OCI-LY7 (cell line): ENCODE results near the gene BAHD1. TPM values are rescaled to one million over a fixed set of nuclear protein-coding genes. Genes with fewer than 3 reads are reported as not detected.

Source experiments
- BruUV-seq: library from RNA; stranded (reverse); fragments of 400-500 nt; replicated peaks from 2 replicates; lab custom pipeline; 2021; lab: Mats Ljungman, UMichigan
- CTCF ChIA-PET: fragments of 300-600 bp; sonication (Branson Sonifier 250); formaldehyde crosslinking; loops from one replicate; lab custom pipeline; 2022; ENCODE audit warnings: antibody characterized with exemption; ENCODE audit not compliant: unreplicated experiment; lab: Charles Lee
- POLR2A ChIA-PET: fragments of 300-600 bp; sonication (Branson Sonifier 250); formaldehyde crosslinking; loops from one replicate; lab custom pipeline; 2022; ENCODE audit warnings: antibody characterized with exemption; lab: Charles Lee
- DNase-seq: peaks from one replicate; pipeline ENCODE4 v3.0.0-alpha.2; 2015; ENCODE audit warnings: low spot score
- H2AFZ ChIP-seq: fragments of 200-600 bp; sonication (generic), shearing (Covaris generic); 2 replicates; pipeline ENCODE4 v1.6.1; 2014; ENCODE audit warnings: mild to moderate bottlenecking, antibody characterized with exemption, low read length, moderate library complexity
- H3K27ac ChIP-seq: fragments of 200-600 bp; sonication (generic); 2 replicates; pipeline ENCODE4 v1.5.1; 2014; ENCODE audit warnings: mixed run types, low read depth, mild to moderate bottlenecking, moderate library complexity, low read length, inconsistent platforms; ENCODE audit not compliant: poor library complexity, severe bottlenecking
- H3K36me3 ChIP-seq: fragments of 200-600 bp; sonication (generic); 2 replicates; pipeline ENCODE4 v1.6.1; 2014; ENCODE audit warnings: mild to moderate bottlenecking, antibody characterized with exemption, low read length, moderate library complexity, mixed read lengths; ENCODE audit not compliant: insufficient read depth
- H3K4me1 ChIP-seq: fragments of 200-600 bp; sonication (generic); 2 replicates; pipeline ENCODE4 v1.5.1; 2014; ENCODE audit warnings: mild to moderate bottlenecking, low read length; ENCODE audit not compliant: insufficient read depth, poor library complexity, severe bottlenecking
- H3K4me2 ChIP-seq: fragments of 200-600 bp; sonication (generic); 2 replicates; pipeline ENCODE4 v1.6.1; 2014; ENCODE audit warnings: mild to moderate bottlenecking, low read length
- H3K4me3 ChIP-seq: fragments of 200-600 bp; sonication (generic); 2 replicates; pipeline ENCODE4 v1.5.1; 2014; ENCODE audit warnings: mild to moderate bottlenecking, low read depth, low read length; ENCODE audit not compliant: poor library complexity, severe bottlenecking
- H3K79me2 ChIP-seq: fragments of 200-600 bp; sonication (generic); 2 replicates; pipeline ENCODE4 v1.6.1; 2016; ENCODE audit warnings: low read depth, mild to moderate bottlenecking, low read length, moderate library complexity, mixed read lengths; ENCODE audit not compliant: insufficient read depth
- H3K9me2 ChIP-seq: fragments of 200-600 bp; sonication (generic); 2 replicates; pipeline ENCODE4 v1.6.1; 2016; ENCODE audit warnings: mild to moderate bottlenecking, low read length, mixed read lengths; ENCODE audit not compliant: insufficient read depth
- H3K9me3 ChIP-seq: fragments of 200-600 bp; sonication (generic); 2 replicates; pipeline ENCODE4 v1.6.1; 2014; ENCODE audit warnings: mild to moderate bottlenecking, mixed run types, low read length, mixed read lengths
- H4K20me1 ChIP-seq: fragments of 200-600 bp; sonication (generic); 2 replicates; pipeline ENCODE4 v1.6.1; 2014; ENCODE audit warnings: mild to moderate bottlenecking, antibody characterized with exemption, low read length, moderate library complexity, mixed read lengths; ENCODE audit not compliant: insufficient read depth
- EZH2phosphoT487 ChIP-seq: fragments of 200-600 bp; sonication (generic); IDR thresholded peaks from 2 replicates; pipeline ENCODE4 v1.6.1; 2018; ENCODE audit warnings: low read depth, borderline replicate concordance, mild to moderate bottlenecking, mixed run types, antibody characterized with exemption, low read length, moderate library complexity, mixed read lengths
- intact Hi-C: fragments of 100-400 bp; cut with micrococcal nuclease; formaldehyde crosslinking; loops from one replicate; pipeline ENCODE4 v1.10.0; 2022; ENCODE audit not compliant: unreplicated experiment
- total RNA-seq, 2 experiments: library from RNA; depleted of rRNA in 1 of 2; stranded (reverse); fragments of >200 nt in 1 of 2; shearing (Covaris generic) in 1 of 2; gene quantifications; 2 replicates each; pipeline ENCODE4 v1.2.3, GENCODE V29; 2014 to 2022
- TF ChIP-seq, protein P1 (sequence below): fragments of 200-600 bp; sonication (generic); conservative IDR thresholded peaks from 2 replicates; pipeline ENCODE4 v1.5.1; 2014; ENCODE audit warnings: mild to moderate bottlenecking, antibody characterized with exemption, low read length, moderate library complexity, mixed read lengths

Gene BAHD1
- total RNA-seq, 2 experiments from 2014 or later = 15.0 to 22.3 TPM

DNA sequence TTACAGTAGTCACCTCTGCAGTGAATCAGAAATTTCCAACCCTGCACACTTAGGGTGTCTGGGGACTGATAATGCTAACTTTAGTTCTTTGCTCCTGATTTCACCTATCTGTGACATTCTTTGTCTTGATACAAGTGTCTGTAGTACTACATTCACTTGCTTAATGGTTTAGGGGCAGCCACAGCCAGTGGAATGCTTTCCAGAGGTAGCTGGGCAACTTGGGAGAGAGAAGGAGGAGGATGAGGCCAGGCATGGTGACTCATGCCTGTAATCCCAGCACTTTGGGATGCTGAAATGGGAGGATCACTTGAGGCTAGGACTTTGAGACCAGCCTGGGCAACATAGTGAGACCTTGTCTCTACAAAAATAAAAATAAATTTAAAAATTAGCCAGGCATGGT, 8.5 kb downstream of the BAHD1 start:
- Histone ChIP-seq H3K4me1 (peaks cover 13% of the 10 kb centered on the region), H3K36me3 (no peaks in the 10 kb centered on the region), H2AFZ (no peak overlapping the region), H4K20me1 (peaks cover 11% of the 10 kb centered on the region; the same call in 1 of the 2 replicates), H3K9me2 (no peaks in the 10 kb centered on the region), H3K4me3 (no peak overlapping the region), H3K9me3 (no peaks in the 10 kb centered on the region), H3K27ac (no peak overlapping the region), H3K4me2 (no peak overlapping the region), H3K79me2 (peaks cover 5% of the 10 kb centered on the region; the same call in 1 of the 2 replicates)
- ChIA-PET CTCF (no interaction called here), POLR2A (interaction anchor here (0.6 kb wide), 1 partner anchor 10 kb away, joined by 3 read pairs; no protein-coding TSS in a partner anchor)
- BruUV-seq = no TSS peak
- intact Hi-C loops = no loop called here
- TF ChIP-seq, protein P1, sequence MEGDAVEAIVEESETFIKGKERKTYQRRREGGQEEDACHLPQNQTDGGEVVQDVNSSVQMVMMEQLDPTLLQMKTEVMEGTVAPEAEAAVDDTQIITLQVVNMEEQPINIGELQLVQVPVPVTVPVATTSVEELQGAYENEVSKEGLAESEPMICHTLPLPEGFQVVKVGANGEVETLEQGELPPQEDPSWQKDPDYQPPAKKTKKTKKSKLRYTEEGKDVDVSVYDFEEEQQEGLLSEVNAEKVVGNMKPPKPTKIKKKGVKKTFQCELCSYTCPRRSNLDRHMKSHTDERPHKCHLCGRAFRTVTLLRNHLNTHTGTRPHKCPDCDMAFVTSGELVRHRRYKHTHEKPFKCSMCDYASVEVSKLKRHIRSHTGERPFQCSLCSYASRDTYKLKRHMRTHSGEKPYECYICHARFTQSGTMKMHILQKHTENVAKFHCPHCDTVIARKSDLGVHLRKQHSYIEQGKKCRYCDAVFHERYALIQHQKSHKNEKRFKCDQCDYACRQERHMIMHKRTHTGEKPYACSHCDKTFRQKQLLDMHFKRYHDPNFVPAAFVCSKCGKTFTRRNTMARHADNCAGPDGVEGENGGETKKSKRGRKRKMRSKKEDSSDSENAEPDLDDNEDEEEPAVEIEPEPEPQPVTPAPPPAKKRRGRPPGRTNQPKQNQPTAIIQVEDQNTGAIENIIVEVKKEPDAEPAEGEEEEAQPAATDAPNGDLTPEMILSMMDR = no peak
- no peak for TF ChIP-seq EZH2phosphoT487
- no peak for DNase-seq

DNA sequence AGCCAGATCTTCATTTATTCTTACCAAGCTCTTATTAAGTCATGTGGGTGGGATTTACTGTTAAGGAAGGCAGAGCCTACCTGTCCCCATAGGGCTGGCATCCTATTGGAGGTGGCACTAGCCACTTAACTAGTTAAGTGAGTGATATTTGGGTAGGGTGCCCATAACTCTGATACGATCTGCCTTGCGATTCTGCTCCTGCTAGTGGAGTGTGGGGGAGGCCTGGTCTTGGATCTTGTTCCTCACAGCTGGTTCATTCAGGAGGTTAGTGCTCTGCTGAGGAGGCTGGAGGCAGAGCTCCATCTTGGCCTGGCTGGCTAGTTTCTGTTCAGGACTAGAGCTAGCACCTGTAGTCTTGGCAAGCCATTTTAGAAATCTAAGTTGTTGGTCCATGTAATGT, 9.3 kb downstream of the BAHD1 start:
- H4K20me1 ChIP-seq = peaks cover 9% of the 10 kb centered on the region; the same call in 1 of the 2 replicates
- CTCF ChIA-PET = no interaction called here

More for the DNA sequence above, 9.3 kb downstream of the BAHD1 start:
- Histone ChIP-seq H3K27ac (no peak overlapping the region), H3K79me2 (peaks cover 4% of the 10 kb centered on the region; the same call in 1 of the 2 replicates), H3K4me1 (peaks cover 13% of the 10 kb centered on the region), H3K9me3 (no peaks in the 10 kb centered on the region), H3K4me2 (no peak overlapping the region), H3K36me3 (no peaks in the 10 kb centered on the region), H3K4me3 (no peak overlapping the region), H2AFZ (no peak overlapping the region), H3K9me2 (no peaks in the 10 kb centered on the region)
- BruUV-seq = no TSS peak
- intact Hi-C loops = no loop called here
- DNase-seq = no peak
- TF ChIP-seq EZH2phosphoT487 = no peak
- TF ChIP-seq, protein P1 = no peak
- POLR2A ChIA-PET = interaction anchor here (0.6 kb wide), 1 partner anchor 11 kb away, joined by 3 read pairs; no protein-coding TSS in a partner anchor
